CD4-positive, alpha-beta T cell treated with Interleukin-21 for 1 hour (primary cell): ENCODE results near the gene PUDP.
"Not testable (repeated sequence)": the region's sequence is repeated elsewhere in the genome, so short reads cannot be mapped to it uniquely, and the experiment has no call there.

Experiments used
- DNase-seq: peaks from one replicate; pipeline ENCODE4 v3.0.0-alpha.2; 2020

Gene PUDP

GRCh38 chrX:7024850-7025249 lies 123.1 kb downstream of the PUDP start:
- no peak for DNase-seq

- not testable (repeated sequence) for DNase-seq
Observed at GRCh38 chrX:7022996-7023395, 125.0 kb downstream of the PUDP start.

DNA sequence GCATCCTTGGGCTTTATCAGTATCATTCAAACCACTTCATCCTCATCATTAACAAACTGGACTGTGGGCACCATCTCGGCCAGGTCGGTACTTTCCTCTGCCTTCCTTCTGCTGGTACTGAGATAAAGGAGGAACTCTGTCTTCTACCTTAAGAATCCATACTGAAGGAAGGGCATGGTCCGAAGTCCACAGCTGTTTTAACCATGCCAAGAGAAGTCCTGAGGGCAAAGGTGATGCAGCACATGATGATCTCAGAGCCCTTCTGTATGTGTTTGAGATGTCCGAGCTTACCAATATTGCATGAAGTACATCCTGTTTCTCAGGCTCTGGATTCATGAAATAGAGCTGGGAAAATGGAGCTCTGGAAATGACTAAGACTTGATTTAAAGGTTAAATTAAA lies 126.0 kb downstream of the PUDP start:
- no peak for DNase-seq

DNA sequence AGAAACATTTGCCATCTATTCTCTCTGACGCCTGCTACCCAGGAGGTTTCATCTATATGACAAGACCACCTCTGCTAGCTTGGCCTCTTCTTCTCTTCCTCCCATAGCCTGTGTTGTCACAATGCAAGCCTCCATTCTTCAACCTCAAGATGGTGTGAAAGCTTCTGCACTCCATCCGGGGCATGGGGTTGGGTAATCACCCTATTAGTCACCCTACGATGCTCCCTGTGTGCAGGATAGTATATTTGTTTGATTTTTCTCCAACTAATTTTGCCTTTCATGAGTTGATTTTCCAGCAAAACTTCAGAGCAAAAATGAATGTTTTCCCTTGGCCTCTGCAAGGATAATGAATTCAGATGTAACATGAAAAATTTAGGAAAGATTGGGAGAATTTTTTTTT lies 128.4 kb downstream of the PUDP start:
- DNase-seq: no peak

DNA sequence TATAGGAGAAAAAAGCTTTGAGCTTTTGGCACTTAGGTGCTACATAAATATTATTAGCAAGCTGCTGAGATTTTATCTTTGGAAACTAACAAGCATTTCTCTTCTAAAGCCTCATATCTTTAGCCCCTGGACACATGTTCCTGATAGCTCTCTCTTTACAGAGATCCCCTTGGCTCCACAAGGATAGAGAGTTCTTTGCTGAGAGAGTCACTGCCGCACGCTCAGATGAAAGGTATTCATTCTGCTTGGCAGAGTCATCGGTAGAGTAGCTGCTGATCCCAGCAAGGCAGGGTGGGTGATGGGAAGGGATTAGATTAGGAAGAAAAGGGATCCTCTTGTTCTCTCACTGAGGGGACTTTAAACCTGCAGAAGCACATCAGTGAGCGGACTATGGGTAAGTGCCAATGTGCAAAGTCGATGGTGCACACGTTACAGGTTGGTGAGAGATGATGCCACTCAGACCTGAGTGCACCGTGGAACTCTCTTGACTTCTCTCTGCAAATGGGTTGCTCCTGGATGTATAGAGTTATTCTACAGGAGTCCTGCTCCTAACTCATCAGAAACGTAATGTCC lies 135.6 kb downstream of the PUDP start:
- DNase-seq: not testable (repeated sequence)

GRCh38 chrX:7010897-7011296 lies 137.1 kb downstream of the PUDP start:
- not testable (repeated sequence) for DNase-seq

DNA sequence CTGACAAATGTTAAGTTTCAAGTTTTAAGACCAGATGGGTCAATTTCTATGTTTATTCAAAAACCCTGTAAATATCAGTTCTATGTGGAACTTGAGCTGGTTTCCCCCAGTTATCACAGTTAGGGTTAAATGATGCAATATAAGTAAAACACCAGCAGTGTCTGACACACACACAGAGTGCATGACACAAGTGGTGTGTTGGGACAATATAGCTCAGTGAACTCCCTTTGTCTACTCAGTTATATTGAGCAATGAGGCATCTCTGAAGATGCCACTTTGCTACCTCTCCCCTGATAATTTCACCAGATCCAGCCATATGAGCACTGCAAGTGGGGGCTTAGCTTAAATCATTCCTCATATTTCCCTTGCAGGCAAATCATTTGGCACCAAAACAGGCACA lies 140.6 kb downstream of the PUDP start:
- DNase-seq: not testable (repeated sequence)
